Renal pelvis (tissue), 12 donors: ENCODE measurements around the gene ANKRD39. TPM values are rescaled to one million over a fixed set of nuclear protein-coding genes. Genes with fewer than 3 reads are reported as not detected.

Experiments used
- DNase-seq: peaks from one replicate; pipeline ENCODE4 v3.0.0-alpha.2; 2013
- long read RNA-seq, 16 experiments: transcript quantifications; one replicate each; lab custom pipeline, GENCODE V29; 2026
- polyA plus RNA-seq, 3 donors: library from polyadenylated mRNA; unstranded; fragments of 120-200 nt; gene quantifications; one replicate each; pipeline ENCODE4 v1.2.1, GENCODE V29; 2013; ENCODE audit not compliant: insufficient read length in 3 of 3

Gene ANKRD39
- polyA plus RNA-seq = 10 to 100 TPM in 2 of 3 donors, 1 to 10 TPM in 1; 8.5 to 11.3 (median 11.0) TPM
- long read RNA-seq, donor 1, transcript ANKRD39-201 (4 exons, 976 nt) = major isoform, 11 of 11 reads
- long read RNA-seq, donor 1, partial matches to known transcripts = 0 of 11 reads
- long read RNA-seq, donor 1, other reads (novel, unspliced or antisense) = 0 of 11 reads
- long read RNA-seq, donor 2, transcript ANKRD39-201 (4 exons, 976 nt) = major isoform, 7 of 7 reads
- long read RNA-seq, donor 2, partial matches to known transcripts = 0 of 7 reads
- long read RNA-seq, donor 2, other reads (novel, unspliced or antisense) = 0 of 7 reads
- long read RNA-seq, donor 3, transcript ANKRD39-201 (4 exons, 976 nt) = major isoform, 9 of 9 reads
- long read RNA-seq, donor 3, partial matches to known transcripts = 0 of 9 reads
- long read RNA-seq, donor 3, other reads (novel, unspliced or antisense) = 0 of 9 reads
- long read RNA-seq, donor 4, transcript ANKRD39-201 (4 exons, 976 nt) = major isoform, 8 of 8 reads
- long read RNA-seq, donor 4, partial matches to known transcripts = 0 of 8 reads
- long read RNA-seq, donor 4, other reads (novel, unspliced or antisense) = 0 of 8 reads
- long read RNA-seq, donor 5, partial matches to known transcripts = 0 of 4 reads
- long read RNA-seq, donor 5, other reads (novel, unspliced or antisense) = 0 of 4 reads
- long read RNA-seq, donor 6, transcript ANKRD39-201 (4 exons, 976 nt) = major isoform, 8 of 8 reads
- long read RNA-seq, donor 6, partial matches to known transcripts = 0 of 8 reads
- long read RNA-seq, donor 6, other reads (novel, unspliced or antisense) = 0 of 8 reads
- long read RNA-seq, donor 7, transcript ANKRD39-201 (4 exons, 976 nt) = major isoform, 7 of 7 reads
- long read RNA-seq, donor 7, partial matches to known transcripts = 0 of 7 reads
- long read RNA-seq, donor 7, other reads (novel, unspliced or antisense) = 0 of 7 reads
- long read RNA-seq, donor 8, partial matches to known transcripts = 0 of 3 reads
- long read RNA-seq, donor 8, other reads (novel, unspliced or antisense) = 0 of 3 reads
- long read RNA-seq, donor 9, transcript ANKRD39-201 (4 exons, 976 nt) = major isoform, 14 of 19 reads
- long read RNA-seq, donor 9, partial matches to known transcripts = 5 of 19 reads
- long read RNA-seq, donor 9, other reads (novel, unspliced or antisense) = 0 of 19 reads
- long read RNA-seq, donor 10, transcript ANKRD39-201 (4 exons, 976 nt) = major isoform, 6 of 6 reads
- long read RNA-seq, donor 10, partial matches to known transcripts = 0 of 6 reads
- long read RNA-seq, donor 10, other reads (novel, unspliced or antisense) = 0 of 6 reads
- long read RNA-seq, donor 11, partial matches to known transcripts = 0 of 4 reads
- long read RNA-seq, donor 11, other reads (novel, unspliced or antisense) = 0 of 4 reads
- long read RNA-seq, donor 12, transcript ANKRD39-201 (4 exons, 976 nt) = major isoform, 8 of 8 reads
- long read RNA-seq, donor 12, partial matches to known transcripts = 0 of 8 reads
- long read RNA-seq, donor 12, other reads (novel, unspliced or antisense) = 0 of 8 reads
- long read RNA-seq, donor 13, transcript ANKRD39-201 (4 exons, 976 nt) = major isoform, 6 of 6 reads
- long read RNA-seq, donor 13, partial matches to known transcripts = 0 of 6 reads
- long read RNA-seq, donor 13, other reads (novel, unspliced or antisense) = 0 of 6 reads
- long read RNA-seq, donor 14 = 0 reads
- long read RNA-seq, donor 15, transcript ANKRD39-201 (4 exons, 976 nt) = major isoform, 18 of 18 reads
- long read RNA-seq, donor 15, partial matches to known transcripts = 0 of 18 reads
- long read RNA-seq, donor 15, other reads (novel, unspliced or antisense) = 0 of 18 reads
- long read RNA-seq, donor 16, transcript ANKRD39-201 (4 exons, 976 nt) = major isoform, 15 of 15 reads
- long read RNA-seq, donor 16, partial matches to known transcripts = 0 of 15 reads
- long read RNA-seq, donor 16, other reads (novel, unspliced or antisense) = 0 of 15 reads

DNA sequence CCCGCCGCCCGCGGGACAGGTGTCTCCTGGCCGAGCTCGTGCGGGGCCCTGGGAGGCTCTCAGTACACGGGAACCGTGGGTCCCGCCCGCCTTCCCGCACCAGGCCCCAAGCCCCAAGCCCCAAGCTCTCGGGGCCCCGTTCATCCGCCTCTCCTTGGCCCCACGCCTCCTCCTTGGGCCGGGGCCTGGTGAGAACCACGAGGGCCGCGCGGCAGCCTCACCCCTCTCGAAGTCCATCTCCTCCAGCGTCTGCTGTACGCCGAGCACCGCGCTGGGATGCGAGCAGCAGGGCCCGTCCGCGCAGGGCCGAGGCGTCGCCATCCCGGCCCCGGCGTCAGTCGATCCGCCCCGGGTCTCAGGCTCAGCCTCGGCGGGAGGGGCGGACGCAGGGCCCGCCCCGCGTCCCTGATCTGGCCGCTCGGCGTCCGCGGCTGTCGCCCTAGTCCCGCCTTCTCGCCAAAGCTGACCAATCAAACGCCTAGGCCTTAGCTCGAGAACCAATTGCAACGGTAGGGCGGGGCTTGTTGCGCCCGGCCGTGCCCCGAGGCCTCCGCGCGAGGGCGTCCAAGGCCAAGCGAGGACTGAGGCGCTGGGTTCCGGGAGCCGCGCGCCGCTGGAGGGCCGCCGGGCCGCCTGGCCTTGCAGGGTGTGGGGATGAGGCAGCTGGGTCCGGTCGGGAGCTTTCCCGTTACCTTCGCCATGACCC is at the start of gene ANKRD39:
ANKRD39 (minus strand) TSS at position 350 of the 706 bp plus-strand sequence; CDS start at position 321, 29 bp downstream.
- DNase-seq = peak; percentile 98

DNA sequence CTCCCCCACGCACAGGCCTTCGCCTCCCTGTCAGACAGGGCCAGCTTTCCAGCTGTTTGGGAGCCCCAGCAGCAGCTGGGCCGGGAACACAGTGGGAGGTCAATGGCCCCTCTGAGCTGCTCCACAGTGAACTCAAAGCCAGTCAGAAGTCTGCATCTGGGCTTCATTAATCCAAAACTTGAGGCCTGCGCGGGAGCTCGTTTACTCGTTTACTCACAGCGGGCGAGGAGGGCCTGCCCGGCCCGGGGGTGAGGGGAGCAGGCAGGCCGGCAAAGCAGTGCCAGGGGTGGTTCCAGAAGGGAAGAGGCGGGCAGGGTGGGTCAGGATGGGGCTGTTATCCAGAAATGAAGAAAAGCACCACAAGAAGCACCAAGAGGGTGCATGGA is 48.9 kb upstream of the ANKRD39 start:
- no peak for DNase-seq

- DNase-seq = no peak
These were observed 46.0 kb upstream of the ANKRD39 start for GRCh38 chr2:96903815-96904214.

GRCh38 chr2:96903318-96903717 is 45.5 kb upstream of the ANKRD39 start:
- DNase-seq = no peak

DNA sequence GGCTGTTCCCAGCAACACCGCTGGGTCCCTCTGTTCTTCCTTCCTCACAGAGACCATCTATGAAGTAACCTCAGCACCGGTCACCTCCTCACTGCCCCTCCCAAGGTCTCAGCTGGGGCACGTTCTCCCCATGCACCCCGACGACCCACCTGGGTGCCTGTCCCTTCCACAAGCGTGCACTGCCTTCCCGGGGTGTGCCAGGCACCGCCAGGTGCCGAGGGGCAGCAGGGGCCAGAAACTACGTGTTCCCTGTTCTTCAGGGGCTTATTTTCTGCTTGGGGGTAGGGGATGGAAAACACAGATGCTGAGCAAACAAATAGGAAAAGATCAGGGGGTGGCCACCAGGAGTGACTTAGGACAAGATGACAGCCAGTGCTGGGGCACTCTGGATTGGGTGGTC is 42.4 kb upstream of the ANKRD39 start:
- no peak for DNase-seq

DNA sequence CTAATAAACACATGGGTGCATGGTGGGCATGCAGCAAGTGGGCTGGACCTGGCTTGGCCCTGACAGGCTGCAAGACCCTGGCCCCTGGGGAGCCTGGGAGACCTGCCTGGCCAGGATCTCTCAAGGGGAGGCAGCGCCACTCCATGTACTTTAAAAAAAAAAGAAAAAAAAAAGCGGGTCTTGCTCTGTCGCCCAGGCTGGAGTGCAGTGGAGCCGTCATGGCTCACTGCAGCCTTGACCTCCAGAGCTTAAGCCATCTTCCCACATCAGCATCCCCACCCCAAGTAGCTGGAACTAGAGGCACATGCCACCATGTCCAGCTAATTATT is 41.6 kb upstream of the ANKRD39 start:
- no peak for DNase-seq

GRCh38 chr2:96898641-96899412 is 41.0 kb upstream of the ANKRD39 start:
- no peak for DNase-seq

- no peak for DNase-seq
These were observed 40.3 kb upstream of the ANKRD39 start for GRCh38 chr2:96898135-96898505.

DNA sequence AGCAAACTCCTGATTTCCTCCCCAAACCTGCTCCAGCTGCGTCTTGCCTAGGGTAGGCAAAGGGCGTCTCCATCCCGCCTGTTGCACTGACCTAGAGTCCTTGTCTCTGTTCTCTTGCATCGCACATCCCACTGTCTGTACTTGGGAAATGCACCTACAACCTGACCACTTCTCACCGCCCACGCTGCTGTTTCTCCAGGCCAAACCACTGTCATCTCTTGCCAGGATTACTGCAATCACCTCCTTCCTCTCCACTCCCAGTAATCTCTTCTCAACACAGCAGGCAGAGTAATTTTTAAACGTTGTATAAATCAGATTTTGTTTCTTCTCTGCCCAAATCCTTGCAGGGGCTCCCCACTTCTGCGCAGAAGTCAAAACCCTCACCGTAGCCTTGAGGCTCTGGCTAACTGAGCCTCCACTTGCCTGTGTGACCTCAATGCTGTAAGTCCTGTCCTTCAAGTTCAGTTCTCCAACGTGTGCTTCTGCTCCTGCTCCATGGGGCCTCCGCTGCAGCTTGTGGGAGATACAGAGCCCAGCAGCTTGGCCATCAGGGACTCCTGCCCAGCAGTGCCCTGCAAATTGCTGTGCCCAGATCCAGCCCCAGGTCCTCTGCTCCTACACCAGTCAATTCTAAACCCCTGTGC is 39.8 kb upstream of the ANKRD39 start:
- DNase-seq = no peak

DNA sequence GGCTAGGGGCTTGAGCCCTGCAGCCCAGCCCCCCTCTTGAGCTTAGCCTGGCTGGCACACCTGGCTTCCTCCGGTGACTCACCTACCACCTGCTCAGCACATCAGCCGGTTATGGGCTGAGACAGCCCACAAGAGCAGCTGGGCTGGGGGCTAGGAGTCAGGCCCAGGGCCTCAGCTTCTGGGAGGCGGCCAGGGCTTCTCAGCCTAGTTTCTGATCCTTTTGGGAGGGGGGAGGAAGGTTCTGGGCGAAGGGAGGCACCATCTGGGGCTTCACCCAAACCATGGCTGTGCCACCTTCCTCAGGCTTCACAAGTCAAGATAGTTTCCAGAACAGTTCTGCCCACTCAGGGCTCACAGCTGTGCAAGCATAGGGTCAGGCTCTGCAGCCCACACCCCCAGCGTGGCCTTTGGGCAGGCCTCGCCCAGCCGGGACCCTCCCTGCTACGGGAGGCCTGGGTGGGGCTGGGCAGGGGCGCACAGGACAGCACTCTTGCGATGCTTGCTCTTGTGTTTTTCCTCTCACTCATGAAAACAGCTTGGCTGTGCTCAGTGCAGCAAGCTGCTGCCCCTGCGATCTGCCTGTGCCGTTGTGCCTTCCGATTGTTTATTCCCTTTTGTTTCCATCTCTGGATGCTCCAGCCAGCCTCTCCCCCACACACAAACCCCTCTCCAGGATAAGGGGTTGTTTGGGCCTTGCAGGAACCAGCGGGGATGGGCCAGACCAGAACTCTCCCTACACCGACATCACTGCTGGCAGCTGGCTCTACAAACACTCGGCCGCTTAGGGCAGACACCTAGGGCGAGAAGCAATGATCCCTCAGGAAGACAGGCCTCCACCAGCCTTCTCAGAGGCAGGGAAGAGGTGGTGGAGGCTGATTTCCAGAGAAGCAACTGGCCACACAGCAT is 38.2 kb upstream of the ANKRD39 start:
- no peak for DNase-seq

DNA sequence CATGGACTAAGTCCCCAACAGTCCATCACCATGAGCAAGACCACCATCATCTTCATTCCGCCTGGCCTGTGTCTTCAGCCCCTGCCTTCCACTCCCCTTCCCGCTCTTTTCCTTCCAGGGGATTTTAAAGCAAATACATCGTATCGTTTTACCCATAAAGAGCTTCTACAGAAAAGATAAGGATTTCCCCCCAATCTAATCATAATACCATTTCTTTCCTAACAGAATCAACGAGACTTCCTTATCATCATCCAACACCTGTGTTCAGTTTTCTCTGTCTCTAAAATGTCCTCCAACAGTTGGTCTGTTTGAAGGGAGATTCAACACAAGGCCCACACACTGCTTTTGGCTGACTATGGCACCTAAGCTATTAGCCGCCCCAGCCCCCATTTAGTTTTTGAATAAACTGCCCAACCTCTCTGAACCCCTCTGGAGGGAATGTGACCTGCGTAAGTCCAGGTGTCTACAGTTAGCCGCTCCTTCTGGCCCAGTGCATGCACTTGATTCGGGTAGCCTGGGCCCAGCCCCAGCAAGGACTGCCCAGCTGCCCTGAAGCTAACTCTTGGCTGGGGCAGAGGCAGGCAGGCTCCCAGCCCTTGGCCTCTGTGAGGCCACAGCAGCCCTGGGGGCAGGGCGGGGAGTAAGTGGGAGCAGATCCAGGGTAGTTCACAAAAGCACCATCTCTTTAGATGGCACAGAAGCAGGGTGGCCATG is 37.4 kb upstream of the ANKRD39 start:
- DNase-seq = no peak

- DNase-seq = no peak
These were observed 36.3 kb upstream of the ANKRD39 start for GRCh38 chr2:96894151-96894531.

DNA sequence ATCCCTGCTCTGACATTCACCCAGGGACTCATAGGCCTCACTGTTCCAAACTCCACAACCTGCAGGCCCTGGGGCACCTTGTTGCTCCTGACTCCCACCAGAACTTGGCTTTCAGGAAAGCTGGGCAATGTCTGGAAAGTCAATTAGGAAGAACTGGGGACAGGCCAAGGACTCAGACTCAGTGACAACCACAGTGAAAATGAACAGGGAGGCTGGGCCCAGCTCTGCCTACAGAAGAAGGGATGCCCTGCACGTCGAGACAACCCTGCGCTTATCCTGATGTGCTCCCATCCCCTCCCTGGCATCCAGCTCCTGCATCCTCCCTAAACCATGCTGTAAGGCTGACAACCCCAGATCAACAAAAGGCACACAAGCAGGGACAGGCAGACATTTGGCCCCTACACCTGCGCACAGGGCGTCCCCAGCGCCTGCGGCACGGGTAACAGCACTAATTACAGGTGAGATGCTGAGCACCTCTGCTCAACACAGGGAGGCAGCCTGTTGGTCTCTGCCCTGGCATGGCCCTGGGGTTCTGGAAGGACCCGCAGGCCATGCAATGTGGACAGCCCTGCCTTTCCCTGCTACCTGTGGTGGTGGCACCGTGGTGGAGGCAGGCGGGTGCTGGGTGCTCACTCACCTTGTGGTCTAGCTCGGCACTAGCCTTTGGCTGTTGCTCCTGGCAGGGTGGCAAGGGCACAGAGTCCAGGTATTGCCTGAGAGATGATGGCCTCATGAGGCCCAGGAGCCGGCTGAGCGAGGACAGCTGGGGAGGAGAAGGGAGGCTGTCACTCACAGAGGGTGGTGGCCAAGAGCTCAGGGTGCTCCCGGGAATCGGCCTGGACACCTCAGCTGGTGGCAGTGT is 35.7 kb upstream of the ANKRD39 start:
- DNase-seq = no peak

GRCh38 chr2:96891591-96892333 is 33.9 kb upstream of the ANKRD39 start:
- no peak for DNase-seq

- no peak for DNase-seq
These were observed 33.0 kb upstream of the ANKRD39 start for GRCh38 chr2:96890726-96891385.
